H4 (cell line): ENCODE results near the gene FAXC. TPM values are rescaled to one million over a fixed set of nuclear protein-coding genes. Genes with fewer than 3 reads are reported as not detected.
"Not testable (repeated sequence)": the region's sequence is repeated elsewhere in the genome, so short reads cannot be mapped to it uniquely, and the experiment has no call there.

Source experiments
- DNase-seq: peaks from one replicate; pipeline ENCODE4 v3.0.0-alpha.2; 2015; ENCODE audit warnings: low spot score
- total RNA-seq: library from RNA; depleted of rRNA; stranded (reverse); fragments of >200 nt; shearing (Covaris generic); gene quantifications from 2 replicates; pipeline ENCODE4 v1.2.3, GENCODE V29; 2014

The FAXC gene
- total RNA-seq, 1 experiment from 2014 or later: 6.0 TPM

DNA sequence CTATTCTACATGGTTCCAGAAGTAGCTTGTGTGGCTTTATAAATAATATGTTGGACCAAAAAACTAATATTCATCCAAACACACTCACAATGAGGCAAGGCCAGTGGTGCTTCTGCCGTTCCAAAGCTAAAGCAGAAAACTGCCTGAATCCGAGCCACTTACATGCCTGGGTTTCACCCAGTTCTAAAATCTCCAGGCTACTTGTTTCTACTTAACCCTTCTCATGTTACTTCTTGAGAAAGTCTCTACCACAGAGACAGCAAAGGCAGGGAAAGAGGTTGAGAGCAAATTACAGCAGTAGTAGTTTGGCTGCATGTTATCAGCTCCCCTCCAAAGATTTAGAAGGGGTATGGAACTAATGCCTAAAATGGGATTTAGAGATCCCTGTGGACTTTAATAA is 62.0 kb downstream of the FAXC start:
- no peak for DNase-seq

DNA sequence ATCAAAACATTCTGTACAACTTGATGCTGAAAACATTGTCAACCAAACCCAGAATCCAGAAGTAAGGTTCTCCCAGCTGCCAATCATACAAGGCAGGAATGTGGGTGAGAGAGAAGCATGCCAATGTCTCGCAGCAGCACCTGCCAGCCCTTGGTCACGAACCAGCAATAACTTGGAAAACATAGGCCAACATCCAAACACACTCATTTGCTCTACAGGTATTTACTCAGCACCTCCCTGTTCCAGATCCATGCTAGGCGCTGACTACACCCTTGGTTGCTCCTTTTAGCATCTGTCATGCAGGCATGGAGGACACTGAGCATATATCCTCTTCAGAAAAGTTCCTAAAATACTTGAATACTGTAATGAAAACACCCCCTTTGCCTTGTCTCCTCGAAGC is 63.6 kb downstream of the FAXC start:
- DNase-seq: no peak

DNA sequence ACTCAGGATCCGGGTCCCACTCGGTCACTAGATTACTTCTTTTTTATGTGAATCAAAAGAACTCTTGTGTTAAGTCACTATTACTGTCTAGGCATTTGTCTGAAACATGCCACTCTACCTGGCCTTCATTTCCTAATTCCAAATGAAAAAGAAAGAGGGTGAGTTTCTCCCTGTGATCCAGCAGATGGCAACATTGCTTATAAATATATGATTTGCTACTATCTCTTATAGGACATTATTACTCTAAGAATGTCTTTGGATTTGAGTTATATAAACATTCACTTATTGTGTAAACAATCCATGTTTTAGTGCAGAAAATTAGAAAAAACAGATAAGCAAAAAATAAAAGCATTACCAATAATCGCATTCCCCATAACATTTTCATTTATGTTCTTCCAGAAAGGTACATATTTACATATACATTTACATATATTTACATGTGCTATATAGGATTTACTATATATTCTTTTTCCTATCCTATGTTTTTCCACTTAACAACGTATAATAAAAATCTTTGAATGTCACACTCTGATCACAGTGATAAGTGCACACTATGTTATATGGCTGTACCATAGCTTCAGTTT is 66.9 kb downstream of the FAXC start:
- no peak for DNase-seq

DNA sequence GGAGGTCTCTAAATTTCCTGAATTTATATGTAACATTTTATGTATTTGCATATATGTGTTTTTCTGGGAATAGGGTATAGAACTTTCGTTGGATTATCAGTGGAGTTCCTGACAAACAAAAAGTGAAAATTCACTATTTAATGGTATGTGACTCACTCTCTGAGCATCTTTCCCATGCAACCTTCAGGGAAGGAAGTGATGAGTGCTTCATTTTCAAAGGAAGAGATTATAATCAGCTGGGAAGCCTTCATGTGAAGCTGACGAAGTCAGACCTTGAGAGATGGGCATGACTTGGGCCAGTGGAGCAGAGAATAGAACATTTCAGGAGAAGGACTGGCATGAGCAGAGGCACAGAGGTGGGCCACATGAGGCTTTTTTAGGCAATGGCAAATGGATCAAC is 72.7 kb downstream of the FAXC start:
- DNase-seq: no peak

DNA sequence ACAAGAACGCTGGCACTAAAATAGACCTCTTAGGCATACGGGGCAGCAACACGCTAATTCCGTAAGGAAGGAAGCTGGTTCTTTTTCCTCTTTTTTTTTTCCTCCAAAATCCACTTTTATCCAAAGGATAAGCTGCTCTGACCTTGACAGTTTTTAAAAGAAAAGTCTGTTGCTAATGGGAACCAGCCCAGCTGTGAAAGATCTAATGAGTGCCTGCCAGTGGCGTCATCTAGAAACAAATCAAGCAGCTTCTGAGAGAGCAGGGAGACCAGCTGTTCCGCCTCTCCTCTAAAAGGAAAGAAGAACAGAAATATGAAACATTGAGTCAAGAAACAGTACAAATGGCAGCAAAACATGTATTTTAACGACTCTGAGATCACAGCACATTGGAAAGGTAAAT is 78.6 kb downstream of the FAXC start:
- no peak for DNase-seq

DNA sequence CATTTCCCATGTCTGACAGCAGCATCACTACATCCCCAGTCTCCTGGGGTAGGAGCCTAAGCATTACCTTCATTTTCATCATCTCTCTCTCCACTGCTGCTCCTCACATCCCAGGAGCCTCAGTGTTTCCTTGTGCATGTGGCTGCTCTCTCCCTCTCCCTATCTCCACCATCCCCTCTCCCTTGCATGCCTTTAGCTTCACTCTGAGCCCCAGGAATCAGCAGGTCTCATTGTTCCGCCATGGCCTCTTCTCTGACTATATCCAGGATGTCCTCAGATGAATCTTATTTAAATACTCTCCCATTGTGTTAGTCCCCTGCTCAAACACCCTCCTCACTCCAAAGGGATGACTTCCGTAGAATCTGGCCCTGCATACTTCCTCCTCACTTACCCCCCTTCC is 79.4 kb downstream of the FAXC start:
- no peak for DNase-seq

DNA sequence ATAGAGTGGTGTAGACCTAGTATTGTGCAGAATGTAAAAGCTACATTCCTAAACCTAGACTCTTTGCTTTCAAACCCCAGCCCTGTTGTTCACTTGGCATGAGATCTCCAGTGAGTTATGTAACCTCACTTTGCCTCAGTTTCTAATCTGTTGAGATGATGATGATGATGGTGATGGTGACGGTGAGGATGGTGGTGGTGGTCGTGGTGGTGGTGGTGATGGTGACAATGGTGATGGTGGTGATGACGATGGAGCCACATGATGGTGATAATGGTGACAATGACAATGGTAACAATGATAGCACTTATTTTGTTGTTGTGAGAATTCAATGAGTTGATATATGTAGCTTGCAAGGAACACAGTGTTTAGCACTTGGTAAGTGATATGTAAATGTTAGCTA is 80.3 kb downstream of the FAXC start:
- no peak for DNase-seq

DNA sequence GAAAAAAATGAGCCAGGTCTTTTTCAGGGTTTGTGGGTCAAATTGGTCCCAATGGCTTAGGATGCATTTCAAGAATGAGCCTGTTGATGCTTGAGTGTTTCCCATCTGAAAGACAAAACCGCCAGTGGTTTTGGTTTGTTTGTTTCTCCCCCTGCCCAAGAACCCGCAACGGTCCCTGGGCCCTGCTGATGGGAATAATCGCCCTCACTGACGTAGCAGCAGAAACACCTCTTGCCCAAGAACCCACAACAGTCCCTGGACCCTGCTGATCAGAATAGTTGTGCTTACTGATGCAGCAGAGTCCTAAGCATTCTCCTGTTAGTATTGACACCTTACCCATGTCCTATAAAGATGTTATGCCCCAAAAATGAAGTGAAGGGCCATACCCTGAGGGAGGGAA is 82.5 kb downstream of the FAXC start:
- peak; percentile 3 for DNase-seq

DNA sequence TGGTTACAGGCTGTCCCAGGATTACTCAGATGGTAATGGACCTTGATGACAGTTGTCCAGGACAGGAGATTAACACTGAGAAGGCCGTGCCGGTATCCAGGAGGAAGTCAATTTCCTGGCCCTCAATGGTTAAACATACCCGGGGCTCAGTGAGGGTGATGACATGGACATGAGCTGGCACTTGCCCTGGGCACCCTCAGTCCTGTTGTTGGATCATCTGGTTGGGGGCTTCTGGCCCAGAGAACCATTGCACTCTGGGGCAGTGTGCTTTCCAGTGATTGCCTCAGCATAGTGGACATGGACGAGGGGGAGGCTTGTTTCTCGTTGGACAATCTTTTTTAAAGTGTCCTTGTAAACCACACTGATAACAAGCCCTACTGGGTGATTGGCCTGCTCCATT is 84.0 kb downstream of the FAXC start:
- DNase-seq: not testable (repeated sequence)

DNA sequence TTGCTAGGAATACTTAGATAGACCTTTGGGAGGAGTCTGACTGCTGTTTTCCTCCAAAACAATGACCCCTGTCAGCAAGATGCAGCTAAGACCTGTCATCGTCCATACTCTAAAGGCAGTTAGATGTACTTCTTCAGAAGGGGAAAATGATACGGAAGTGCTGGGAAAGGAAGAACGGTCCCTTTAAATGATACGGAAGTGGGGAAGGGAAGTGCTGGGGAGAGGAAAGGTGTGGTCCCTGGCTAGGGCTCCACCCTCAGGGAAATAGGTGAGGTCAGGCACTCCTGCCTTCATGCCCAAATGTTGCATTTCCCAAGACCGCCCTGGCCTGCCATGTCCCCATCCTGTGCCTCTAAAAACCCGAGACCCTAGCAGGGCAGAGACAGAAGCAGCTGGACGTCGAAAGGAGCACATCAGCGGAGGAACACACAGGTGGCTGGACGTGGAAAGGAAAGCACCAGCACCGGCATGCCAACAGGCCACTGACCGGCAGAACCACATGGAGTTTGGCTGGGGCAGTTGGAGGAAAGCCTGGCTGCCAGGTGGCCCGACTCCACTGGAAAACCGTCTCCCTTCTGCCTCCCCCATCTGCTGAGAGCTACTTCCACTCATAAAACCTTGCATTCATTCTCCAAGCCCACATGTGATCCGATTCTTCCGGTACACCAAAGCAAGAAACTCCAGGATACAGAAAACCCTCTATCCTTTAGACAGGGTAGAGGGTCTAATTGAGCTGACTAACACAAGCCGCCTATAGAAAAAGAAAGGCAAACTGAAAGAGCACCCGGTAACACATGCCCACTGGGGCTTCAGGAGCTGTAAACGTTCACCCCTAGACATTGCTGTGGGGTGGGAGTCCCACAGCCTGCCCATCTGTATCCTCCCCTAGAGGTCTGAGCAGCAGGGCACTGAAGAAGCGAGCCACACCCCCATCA is 94.6 kb downstream of the FAXC start:
- no peak for DNase-seq

DNA sequence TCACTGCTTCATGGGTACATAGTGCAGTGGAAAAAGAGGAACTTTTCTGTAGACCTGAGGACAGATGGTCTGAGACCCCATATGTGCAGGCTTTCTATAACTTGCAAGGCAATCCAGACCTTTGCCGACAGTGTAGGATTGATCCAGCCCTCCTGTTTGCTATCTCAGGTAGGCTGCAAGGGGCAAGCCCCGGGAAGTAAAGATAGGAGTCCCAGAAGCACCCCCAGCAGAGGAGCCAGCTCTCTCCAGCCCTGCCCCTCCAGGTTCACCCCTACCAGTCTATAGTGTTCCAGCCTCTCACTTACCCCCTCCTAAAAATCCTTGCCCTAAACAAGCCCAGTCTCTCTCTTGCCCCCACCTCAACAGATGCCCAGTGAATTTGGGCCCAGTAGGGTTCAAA is 96.2 kb downstream of the FAXC start:
- no peak for DNase-seq

DNA sequence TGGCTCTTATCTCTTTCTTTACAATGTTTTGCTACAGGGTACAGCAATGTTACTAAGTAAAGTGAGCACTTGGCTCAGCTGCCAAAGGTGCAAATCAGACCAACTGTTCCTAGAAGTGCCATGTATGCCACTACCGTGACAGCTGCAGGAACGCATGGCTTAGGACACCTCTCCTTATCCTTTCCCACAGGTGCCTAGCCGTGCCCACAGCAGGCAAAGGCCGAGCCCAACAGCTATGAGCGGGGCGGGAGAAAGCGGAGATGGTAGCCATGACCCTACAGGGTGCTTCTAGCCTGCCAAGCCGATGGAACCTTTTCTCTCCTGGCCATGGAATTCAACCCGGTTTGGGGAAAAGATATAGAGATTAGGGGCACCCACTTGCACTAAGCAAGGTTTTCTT is 97.1 kb downstream of the FAXC start:
- no peak for DNase-seq

DNA sequence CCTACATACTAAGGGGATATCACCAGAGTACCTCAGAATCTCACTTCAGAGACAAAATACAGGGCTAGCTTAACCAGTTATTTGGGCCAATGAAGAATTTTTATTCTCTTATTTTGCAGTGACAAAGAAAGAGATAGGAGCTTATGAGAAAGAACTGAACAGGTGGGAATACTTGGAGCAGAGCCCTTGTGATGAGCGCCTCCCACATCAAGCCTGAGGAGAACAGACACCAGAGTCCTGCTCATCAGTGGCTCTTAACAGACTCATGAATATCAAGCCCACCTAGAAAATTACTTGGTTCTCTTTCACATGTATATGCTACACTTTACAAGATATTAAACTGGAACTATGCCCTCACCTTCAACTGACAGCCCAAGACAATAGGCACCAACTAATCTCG is 99.0 kb downstream of the FAXC start:
- no peak for DNase-seq

DNA sequence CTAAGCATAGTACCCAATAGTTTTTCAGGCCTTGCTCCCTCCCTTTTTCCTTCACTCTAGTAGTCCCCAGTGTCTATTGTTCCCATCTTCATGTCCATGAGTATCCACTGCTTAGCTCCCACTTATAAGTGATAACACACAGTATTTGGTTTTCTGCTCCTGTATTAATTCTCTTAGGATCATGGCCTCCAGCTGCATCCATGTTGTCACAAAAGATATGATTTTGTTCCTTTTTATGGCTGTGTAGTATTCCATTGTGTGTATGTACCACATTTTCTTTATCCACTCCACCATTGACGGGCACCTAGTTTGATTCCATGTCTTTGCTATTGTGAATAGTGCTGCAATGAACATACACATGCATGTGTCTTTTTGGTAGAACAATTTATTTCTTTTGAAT is 102.9 kb downstream of the FAXC start:
- no peak for DNase-seq

DNA sequence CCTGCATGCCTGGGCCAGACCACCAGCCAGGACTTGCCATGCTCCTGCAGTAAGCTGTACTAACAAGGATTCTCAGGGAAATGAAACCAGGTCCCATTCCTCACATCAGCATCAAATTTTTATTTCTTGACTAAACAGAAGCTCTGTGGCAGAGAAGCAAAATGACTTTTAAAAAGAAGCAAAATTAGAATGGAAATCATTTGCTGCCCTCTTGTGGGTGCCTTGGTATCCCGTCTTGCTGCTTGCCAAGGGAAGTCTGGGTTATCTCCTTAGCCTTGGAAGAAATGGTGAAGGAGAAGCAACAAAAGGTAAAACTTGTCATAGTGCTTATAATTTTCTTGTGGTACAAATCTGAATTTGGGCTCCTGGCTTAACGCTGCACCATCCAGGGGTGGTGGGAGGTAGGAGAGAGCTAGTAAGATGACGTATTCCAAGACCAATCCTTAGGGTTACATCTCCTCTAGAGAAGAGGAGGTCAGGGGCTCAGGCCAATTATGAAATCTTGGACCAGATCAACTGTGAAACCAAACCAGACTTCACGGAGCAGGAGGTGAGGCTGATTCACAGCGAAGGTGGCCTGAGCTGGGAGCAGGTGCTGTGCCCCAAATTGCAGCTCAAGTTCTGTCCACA is 107.5 kb downstream of the FAXC start:
- peak; percentile 5 for DNase-seq

DNA sequence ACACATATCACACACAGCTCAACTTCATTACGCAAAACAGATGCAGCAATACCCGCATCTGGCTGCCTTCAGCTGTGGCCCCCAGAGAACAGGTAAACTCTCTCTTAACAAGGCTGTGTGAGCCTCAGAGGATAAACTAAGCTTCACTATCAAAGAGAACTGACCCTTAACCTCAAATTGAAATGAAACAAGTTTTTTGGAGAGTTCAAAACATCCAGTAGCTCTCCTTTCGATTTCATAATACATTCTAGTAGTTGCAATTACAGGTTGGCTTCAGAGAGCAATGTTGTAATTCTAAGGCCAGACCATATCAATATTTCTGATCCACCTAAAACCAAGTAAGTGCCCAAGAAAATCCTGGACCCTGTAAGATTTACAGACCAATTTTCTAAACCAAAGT is 113.5 kb downstream of the FAXC start:
- no peak for DNase-seq

DNA sequence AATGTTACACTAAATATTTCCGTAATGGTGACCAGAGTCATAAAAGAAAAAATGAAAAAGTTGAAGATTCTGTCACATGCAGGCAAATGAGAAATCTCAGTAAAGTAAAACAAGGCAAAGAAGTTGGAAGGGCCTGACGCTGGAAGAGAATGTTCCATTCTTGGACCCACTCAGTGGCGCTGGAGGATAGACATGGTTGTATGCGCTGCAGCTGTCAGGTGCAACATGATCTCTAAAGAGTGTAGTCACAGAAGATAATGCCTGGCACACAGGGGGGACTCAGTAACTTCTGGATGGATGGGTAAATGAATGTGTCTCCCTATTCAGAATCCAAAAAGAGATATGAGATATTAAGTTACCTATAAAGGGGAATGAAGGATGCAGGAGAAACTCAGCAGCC is 116.3 kb downstream of the FAXC start:
- DNase-seq: no peak

DNA sequence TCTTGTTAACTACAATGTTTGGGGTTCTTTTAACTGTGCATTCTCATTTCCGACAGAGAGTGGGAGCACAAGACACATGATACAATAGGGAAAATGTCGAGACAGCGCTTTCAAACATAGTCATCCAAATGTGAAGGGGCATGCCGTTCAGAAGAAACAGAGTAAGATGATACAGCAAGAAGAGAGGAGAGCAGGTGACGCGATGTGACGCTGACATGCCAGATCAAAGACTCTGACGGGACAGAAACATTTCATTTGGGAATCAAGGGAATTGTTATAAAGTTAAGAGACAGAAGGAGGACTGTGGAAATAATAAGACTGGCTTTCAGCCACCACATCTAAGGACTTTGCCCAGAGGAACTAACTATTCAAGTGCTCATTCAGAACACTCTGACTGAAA is 117.4 kb downstream of the FAXC start:
- DNase-seq: no peak

DNA sequence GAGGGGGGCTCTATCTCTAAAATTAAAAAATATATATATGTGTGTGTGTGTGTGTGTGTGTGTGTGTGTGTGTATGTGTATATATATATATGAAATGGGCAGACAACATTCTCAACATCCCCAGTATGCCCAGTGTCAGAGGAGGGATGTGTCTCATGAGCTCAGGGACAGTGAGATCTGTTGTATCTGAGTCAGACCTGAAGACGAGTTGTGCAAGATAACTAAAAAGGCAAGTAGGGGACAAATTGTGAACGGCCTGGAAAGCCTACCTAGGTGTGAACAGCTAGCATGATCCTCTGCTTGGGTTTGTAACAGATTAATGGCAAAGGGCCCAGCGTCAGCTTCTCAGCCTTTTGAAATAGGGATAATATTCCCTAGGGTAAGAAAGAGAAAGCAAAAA is 124.3 kb downstream of the FAXC start:
- DNase-seq: no peak
